Measurements from ENCODE around the gene CUEDC2.

CUEDC2 gene

GRCh38 chr10:102444851-102445250, 12.5 kb upstream of the CUEDC2 start:
- Histone ChIP-seq H3K27ac (ENCODE audit: extremely low read depth, low read depth, low read length) (no peak overlapping the region), H3K36me3 (ENCODE audit: control insufficient read depth in 2 of 2, insufficient read depth in 1 of 2, low read length in 2 of 2) (no peaks in the 10 kb centered on the region), H3K4me1 (ENCODE audit: control insufficient read depth, insufficient read depth, low read length) (no peaks in the 10 kb centered on the region; the same call in 1 of the 2 replicates), H3K9me3 (ENCODE audit: control insufficient read depth, insufficient read depth, low read depth, low read length) (no peaks in the 10 kb centered on the region), H3K4me3 (ENCODE audit: low read depth, low read length) (no peak overlapping the region)
- TF ChIP-seq ZBTB8A (tag by site-specific recombination; IDR thresholded peaks at IDR 0.05): no peak
- TF ChIP-seq, protein P1, sequence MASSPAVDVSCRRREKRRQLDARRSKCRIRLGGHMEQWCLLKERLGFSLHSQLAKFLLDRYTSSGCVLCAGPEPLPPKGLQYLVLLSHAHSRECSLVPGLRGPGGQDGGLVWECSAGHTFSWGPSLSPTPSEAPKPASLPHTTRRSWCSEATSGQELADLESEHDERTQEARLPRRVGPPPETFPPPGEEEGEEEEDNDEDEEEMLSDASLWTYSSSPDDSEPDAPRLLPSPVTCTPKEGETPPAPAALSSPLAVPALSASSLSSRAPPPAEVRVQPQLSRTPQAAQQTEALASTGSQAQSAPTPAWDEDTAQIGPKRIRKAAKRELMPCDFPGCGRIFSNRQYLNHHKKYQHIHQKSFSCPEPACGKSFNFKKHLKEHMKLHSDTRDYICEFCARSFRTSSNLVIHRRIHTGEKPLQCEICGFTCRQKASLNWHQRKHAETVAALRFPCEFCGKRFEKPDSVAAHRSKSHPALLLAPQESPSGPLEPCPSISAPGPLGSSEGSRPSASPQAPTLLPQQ (tag by site-specific recombination; IDR thresholded peaks at IDR 0.05): no peak
- TF ChIP-seq ZNF596 (tag by site-specific recombination; IDR thresholded peaks at IDR 0.05): no peak
- no peak for TF ChIP-seq PRDM2 (tag by site-specific recombination; IDR thresholded peaks at IDR 0.05; ENCODE audit: borderline replicate concordance)
- no peak for TF ChIP-seq ZNF404 (tag by site-specific recombination; IDR thresholded peaks at IDR 0.05)
- no peak for TF ChIP-seq ZNF133 (tag by site-specific recombination; IDR thresholded peaks at IDR 0.05)
- TF ChIP-seq, protein P2, sequence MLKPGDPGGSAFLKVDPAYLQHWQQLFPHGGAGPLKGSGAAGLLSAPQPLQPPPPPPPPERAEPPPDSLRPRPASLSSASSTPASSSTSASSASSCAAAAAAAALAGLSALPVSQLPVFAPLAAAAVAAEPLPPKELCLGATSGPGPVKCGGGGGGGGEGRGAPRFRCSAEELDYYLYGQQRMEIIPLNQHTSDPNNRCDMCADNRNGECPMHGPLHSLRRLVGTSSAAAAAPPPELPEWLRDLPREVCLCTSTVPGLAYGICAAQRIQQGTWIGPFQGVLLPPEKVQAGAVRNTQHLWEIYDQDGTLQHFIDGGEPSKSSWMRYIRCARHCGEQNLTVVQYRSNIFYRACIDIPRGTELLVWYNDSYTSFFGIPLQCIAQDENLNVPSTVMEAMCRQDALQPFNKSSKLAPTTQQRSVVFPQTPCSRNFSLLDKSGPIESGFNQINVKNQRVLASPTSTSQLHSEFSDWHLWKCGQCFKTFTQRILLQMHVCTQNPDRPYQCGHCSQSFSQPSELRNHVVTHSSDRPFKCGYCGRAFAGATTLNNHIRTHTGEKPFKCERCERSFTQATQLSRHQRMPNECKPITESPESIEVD (tag by site-specific recombination; IDR thresholded peaks at IDR 0.05): no peak
- TF ChIP-seq ZFP37 (tag by site-specific recombination; IDR thresholded peaks at IDR 0.05): no peak
- no peak for TF ChIP-seq ZNF221 (tag by site-specific recombination; IDR thresholded peaks at IDR 0.05; ENCODE audit: borderline replicate concordance)
- no peak for TF ChIP-seq GFI1B (tag by site-specific recombination; IDR thresholded peaks at IDR 0.05)
- TF ChIP-seq ZNF561 (tag by site-specific recombination; IDR thresholded peaks at IDR 0.05; ENCODE audit: borderline replicate concordance): no peak
- no peak for TF ChIP-seq ZNF138 (tag by site-specific recombination; IDR thresholded peaks at IDR 0.05; ENCODE audit: borderline replicate concordance)
- TF ChIP-seq ZSCAN23 (tag by site-specific recombination; IDR thresholded peaks at IDR 0.05): no peak
- no peak for TF ChIP-seq ZNF548 (tag by site-specific recombination; IDR thresholded peaks at IDR 0.05)
- TF ChIP-seq ZNF248 (tag by site-specific recombination; IDR thresholded peaks at IDR 0.05): no peak
- TF ChIP-seq KLF7 (tag by site-specific recombination; IDR thresholded peaks at IDR 0.05; ENCODE audit: borderline replicate concordance): no peak
- TF ChIP-seq ZEB2 (tag by site-specific recombination; IDR thresholded peaks at IDR 0.05): no peak
- ChIA-PET CTCF (no interaction called here), POLR2A (interaction anchor here (1.1 kb wide), 1 partner anchor 12 kb away, joined by 3 read pairs; the partner anchor contains the start of gene CUEDC2)

- POLR2A ChIA-PET: interaction anchor here (1.0 kb wide), 1 partner anchor 9 kb away, joined by 5 read pairs; no protein-coding TSS in a partner anchor
- no peaks in the 10 kb centered on the region for H3K4me1 ChIP-seq (ENCODE audit: control insufficient read depth, insufficient read depth, low read length)
- TF ChIP-seq ZFP37 (tag by site-specific recombination; IDR thresholded peaks at IDR 0.05) (no peak), ZNF776 (tag by site-specific recombination; IDR thresholded peaks at IDR 0.05; ENCODE audit: borderline replicate concordance) (no peak), ZNF341 (tag by site-specific recombination; IDR thresholded peaks at IDR 0.05; ENCODE audit: low read depth) (no peak), ZBTB7A (tag by site-specific recombination; IDR thresholded peaks at IDR 0.05; ENCODE audit: low read depth) (no peak), ZNF132 (tag by site-specific recombination; IDR thresholded peaks at IDR 0.05; ENCODE audit: borderline replicate concordance) (no peak), ZNF16 (tag by site-specific recombination; IDR thresholded peaks at IDR 0.05; ENCODE audit: low read depth) (no peak), ZEB2 (tag by site-specific recombination; IDR thresholded peaks at IDR 0.05) (no peak)
- no peaks in the 10 kb centered on the region for H3K36me3 ChIP-seq (ENCODE audit: control insufficient read depth in 2 of 2, insufficient read depth in 1 of 2, low read length in 2 of 2)
- CTCF ChIA-PET: interaction anchor here (0.7 kb wide), 1 partner anchor 14 kb away, joined by 3 read pairs; no protein-coding TSS in a partner anchor
- no peaks in the 10 kb centered on the region for H3K9me3 ChIP-seq (ENCODE audit: control insufficient read depth, insufficient read depth, low read depth, low read length)
- H3K4me3 ChIP-seq (ENCODE audit: low read depth, low read length): no peak overlapping the region
- no peak overlapping the region for H3K27ac ChIP-seq (ENCODE audit: extremely low read depth, low read depth, low read length)
These were observed 6.0 kb upstream of the CUEDC2 start for GRCh38 chr10:102438374-102438773.
